ENCODE results near the gene MTARC2. TPM values are rescaled to one million over a fixed set of nuclear protein-coding genes. Genes with fewer than 3 reads are reported as not detected.

The MTARC2 gene
- total and polyA plus RNA-seq, 2 of the 13 experiments (the other 11 are each of a cell fraction or from before 2014, with no cell fraction given), result 8.5 to 10.1 TPM

- H3K4me3 ChIP-seq (replicated peaks in 1 of 3; ENCODE audit: insufficient read depth in 1 of 3, low read depth in 2 of 3, low read length in 3 of 3), result no peak overlapping the region
- H3K4me2 ChIP-seq (ENCODE audit: low read depth, low read length), result no peak overlapping the region
- H2AFZ ChIP-seq (ENCODE audit: low read length), result no peak overlapping the region
- no peaks in the 10 kb centered on the region for H3K9me3 ChIP-seq (ENCODE audit: low read length)
- in situ Hi-C loops (cut with HindIII; ENCODE audit: extremely low pct_ligation_motif_present, low pct_unique_long_range_greater_than_20kb) (loop anchor here (10.0 to 25.0 kb wide), 2 partner anchors 246 to 509 kb away; partner anchors contain the start of genes MARK1 and RAB3GAP2), intact Hi-C loops (cut with micrococcal nuclease; ENCODE audit: unreplicated experiment) (no loop called here)
- H3K9ac ChIP-seq (ENCODE audit: insufficient read depth, low read depth, low read length), result no peak overlapping the region
- no peak for FAIRE-seq
- no peaks in the 10 kb centered on the region for H3K27me3 ChIP-seq (ENCODE audit: control insufficient read depth in 1 of 2, insufficient read depth in 2 of 2, low read length in 2 of 2)
- H3K79me2 ChIP-seq (ENCODE audit: insufficient read depth, low read length), result peaks cover 7% of the 10 kb centered on the region
- no peak overlapping the region for H3K27ac ChIP-seq (ENCODE audit: extremely low read length, insufficient read depth, low read length)
- ChIA-PET CTCF (ENCODE audit: low intra/inter-chr PET ratio, low total read pairs) (no interaction called here), POLR2A (no interaction called here)
- BruUV-seq (replicated peaks), result no TSS peak
- no peak for DNase-seq (ENCODE audit: low spot score)
- ATAC-seq, result no peak
- no peaks in the 10 kb centered on the region for H4K20me1 ChIP-seq (ENCODE audit: insufficient read depth, low read length)
- no peak for TF ChIP-seq SIX4 (CRISPR knock-in tag; IDR thresholded peaks at IDR 0.05)
- TF ChIP-seq IRX3 (CRISPR knock-in tag; IDR thresholded peaks at IDR 0.05; ENCODE audit: borderline replicate concordance, low read depth), result no peak
- no peak for TF ChIP-seq TFDP1 (CRISPR knock-in tag; IDR thresholded peaks at IDR 0.05; ENCODE audit: borderline replicate concordance)
- no peak for TF ChIP-seq HDAC1 (CRISPR knock-in tag; IDR thresholded peaks at IDR 0.05)
- H3K4me1 ChIP-seq (ENCODE audit: insufficient read depth, low read length), result peaks cover 20% of the 10 kb centered on the region
- H3K36me3 ChIP-seq (replicated peaks in 1 of 2; ENCODE audit: control insufficient read depth in 1 of 2, insufficient read depth in 2 of 2, low read length in 2 of 2), result 0 out of 5 replicates have a peak, but pooled peaks cover 0 to 2% of the 10 kb centered on the region in 2 experiments
- 89% methylated on average over 3 of the region's 3 CpGs for WGBS (ENCODE audit: low lambda C conversion rate)
Observed at GRCh38 chr1:220783453-220783852, 35.3 kb downstream of the MTARC2 start.

- peaks cover 17% of the 10 kb centered on the region for H3K79me2 ChIP-seq (ENCODE audit: insufficient read depth, low read length)
- intact Hi-C loops (cut with micrococcal nuclease; ENCODE audit: unreplicated experiment) (loop anchor here (5.0 kb wide), 1 partner anchor 1833 kb away; the partner anchor contains the start of gene MIA3), in situ Hi-C loops (cut with HindIII; ENCODE audit: extremely low pct_ligation_motif_present, low pct_unique_long_range_greater_than_20kb) (loop anchor here (10.0 to 25.0 kb wide), 2 partner anchors 247 to 510 kb away; partner anchors contain the start of genes MARK1 and RAB3GAP2)
- no peak overlapping the region for H3K4me2 ChIP-seq (ENCODE audit: low read depth, low read length)
- H3K4me3 ChIP-seq (replicated peaks in 1 of 3; ENCODE audit: insufficient read depth in 1 of 3, low read depth in 2 of 3, low read length in 3 of 3), result no peak overlapping the region
- no peak overlapping the region for H3K9ac ChIP-seq (ENCODE audit: insufficient read depth, low read depth, low read length)
- WGBS (ENCODE audit: low lambda C conversion rate), result 98% methylated on average over 4 of the region's 4 CpGs
- H4K20me1 ChIP-seq (ENCODE audit: insufficient read depth, low read length), result no peaks in the 10 kb centered on the region; the same call in 1 of the 2 replicates
- TF ChIP-seq ZKSCAN1 (IDR thresholded peaks at IDR 0.05; ENCODE audit: low read length) (no peak), ZFP90 (CRISPR knock-in tag; IDR thresholded peaks at IDR 0.05; ENCODE audit: borderline replicate concordance) (no peak), NONO (IDR thresholded peaks at IDR 0.05) (no peak), NONO (CRISPR knock-in tag; conservative IDR thresholded peaks at IDR 0.05) (no peak), ZNF746 (CRISPR knock-in tag; IDR thresholded peaks at IDR 0.05) (no peak), ZSCAN21 (CRISPR knock-in tag; IDR thresholded peaks at IDR 0.05; ENCODE audit: borderline replicate concordance) (no peak), ZSCAN30 (CRISPR knock-in tag; IDR thresholded peaks at IDR 0.05) (no peak), NR2F6 (IDR thresholded peaks at IDR 0.05) (no peak), NR2F6 (CRISPR knock-in tag; IDR thresholded peaks at IDR 0.05) (no peak)
- no peak for ATAC-seq
- no peaks in the 10 kb centered on the region for H3K27me3 ChIP-seq (ENCODE audit: control insufficient read depth in 1 of 2, insufficient read depth in 2 of 2, low read length in 2 of 2)
- peaks cover 33% of the 10 kb centered on the region for H3K4me1 ChIP-seq (ENCODE audit: insufficient read depth, low read length)
- no peak for DNase-seq (ENCODE audit: low spot score)
- H3K27ac ChIP-seq (ENCODE audit: extremely low read length, insufficient read depth, low read length), result no peak overlapping the region
- no TSS peak for BruUV-seq (replicated peaks)
- no peaks in the 10 kb centered on the region for H3K9me3 ChIP-seq (ENCODE audit: low read length)
- no peak overlapping the region for H2AFZ ChIP-seq (ENCODE audit: low read length)
- H3K36me3 ChIP-seq (replicated peaks in 1 of 2; ENCODE audit: control insufficient read depth in 1 of 2, insufficient read depth in 2 of 2, low read length in 2 of 2), result 0 out of 5 replicates have a peak, but pooled peaks cover 0 to 2% of the 10 kb centered on the region in 2 experiments
- POLR2A ChIA-PET, result interaction anchor here (2.2 to 3.7 kb wide), 2 partner anchors 17 to 37 kb away, joined by 17 to 19 read pairs; partner anchors contain the start of gene MTARC2
- FAIRE-seq, result no peak
- CTCF ChIA-PET (ENCODE audit: low intra/inter-chr PET ratio, low total read pairs), result no interaction called here
Observed at GRCh38 chr1:220784751-220785150, 36.6 kb downstream of the MTARC2 start.

Measured in HepG2 (cell line).